GM23248 (cell line): ENCODE measurements around the gene PDPK1.

Experiments used
- EZH2 ChIP-seq: fragments of 200-600 bp; sonication (generic); IDR thresholded peaks from 2 replicates; pipeline ENCODE4 v1.6.1; 2018; ENCODE audit warnings: antibody characterized with exemption, mild to moderate bottlenecking; ENCODE audit not compliant: insufficient read depth, poor library complexity, severe bottlenecking
- EZH2phosphoT487 ChIP-seq: fragments of 200-600 bp; sonication (generic); IDR thresholded peaks from 2 replicates; pipeline ENCODE4 v1.6.1; 2018; ENCODE audit warnings: antibody characterized with exemption, moderate library complexity, mild to moderate bottlenecking, low read depth; ENCODE audit not compliant: insufficient read depth

- TF ChIP-seq EZH2 (no peak), EZH2phosphoT487 (no peak)
Observed at GRCh38 chr16:2493605-2494004, 44.2 kb upstream of the PDPK1 start.
